ENCODE measurements around the gene ZNF695.
"Not testable (repeated sequence)": the region's sequence is repeated elsewhere in the genome, so short reads cannot be mapped to it uniquely, and the experiment has no call there.

The ZNF695 gene

GRCh38 chr1:247007511-247008405, at the start of gene ZNF695:
Gene ZNF695, minus strand, starts transcription at chr1:247008057. Its CDS starts 149 bp downstream, at chr1:247007908.
- in situ Hi-C loops (cut with MboI; ENCODE audit: low pct_unique_long_range_greater_than_20kb, low sequenced_read_pairs), result no loop called here
- peak; percentile 98 for DNase-seq

- in situ Hi-C loops (cut with MboI; ENCODE audit: low pct_unique_long_range_greater_than_20kb, low sequenced_read_pairs), result no loop called here
- DNase-seq, result no peak
Measured at GRCh38 chr1:247056071-247056470, 48.2 kb upstream of the ZNF695 start.

- in situ Hi-C loops (cut with MboI; ENCODE audit: low pct_unique_long_range_greater_than_20kb, low sequenced_read_pairs), result no loop called here
- DNase-seq, result peak; percentile 31
Measured at GRCh38 chr1:247054992-247055415, 47.1 kb upstream of the ZNF695 start.

- in situ Hi-C loops (cut with MboI; ENCODE audit: low pct_unique_long_range_greater_than_20kb, low sequenced_read_pairs), result no loop called here
- DNase-seq, result no peak
Measured at GRCh38 chr1:247047702-247048101, 39.8 kb upstream of the ZNF695 start.

GRCh38 chr1:247047260-247047659, 39.4 kb upstream of the ZNF695 start:
- DNase-seq, result no peak
- in situ Hi-C loops (cut with MboI; ENCODE audit: low pct_unique_long_range_greater_than_20kb, low sequenced_read_pairs), result no loop called here

- in situ Hi-C loops (cut with MboI; ENCODE audit: low pct_unique_long_range_greater_than_20kb, low sequenced_read_pairs), result no loop called here
- DNase-seq, result no peak
Measured at GRCh38 chr1:247043406-247043805, 35.5 kb upstream of the ZNF695 start.

- in situ Hi-C loops (cut with MboI; ENCODE audit: low pct_unique_long_range_greater_than_20kb, low sequenced_read_pairs), result no loop called here
Measured at GRCh38 chr1:247037511-247038320, 29.9 kb upstream of the ZNF695 start.

GRCh38 chr1:247032306-247032705, 24.4 kb upstream of the ZNF695 start:
- in situ Hi-C loops (cut with MboI; ENCODE audit: low pct_unique_long_range_greater_than_20kb, low sequenced_read_pairs); DNase-seq: not testable (repeated sequence)

More at GRCh38 chr1:247037511-247038320, 29.9 kb upstream of the ZNF695 start:
- DNase-seq, result no peak

- in situ Hi-C loops (cut with MboI; ENCODE audit: low pct_unique_long_range_greater_than_20kb, low sequenced_read_pairs), result not testable (repeated sequence)
Measured at GRCh38 chr1:247024658-247025057, 16.8 kb upstream of the ZNF695 start.

GRCh38 chr1:247013391-247013790, 5.5 kb upstream of the ZNF695 start:
- in situ Hi-C loops (cut with MboI; ENCODE audit: low pct_unique_long_range_greater_than_20kb, low sequenced_read_pairs), result no loop called here

More at GRCh38 chr1:247024658-247025057, 16.8 kb upstream of the ZNF695 start:
- not testable (repeated sequence) for DNase-seq

GRCh38 chr1:247008406-247008799, 546 bp upstream of the ZNF695 start:
- no peak for DNase-seq
- in situ Hi-C loops (cut with MboI; ENCODE audit: low pct_unique_long_range_greater_than_20kb, low sequenced_read_pairs), result no loop called here

More at GRCh38 chr1:247013391-247013790, 5.5 kb upstream of the ZNF695 start:
- no peak for DNase-seq

- DNase-seq; in situ Hi-C loops (cut with MboI; ENCODE audit: low pct_unique_long_range_greater_than_20kb, low sequenced_read_pairs): not testable (repeated sequence)
Measured at GRCh38 chr1:247004081-247004480, 3.8 kb downstream of the ZNF695 start.

- in situ Hi-C loops (cut with MboI; ENCODE audit: low pct_unique_long_range_greater_than_20kb, low sequenced_read_pairs), result no loop called here
- no peak for DNase-seq
Measured at GRCh38 chr1:246989901-246990300, 18.0 kb downstream of the ZNF695 start.

- no peak for DNase-seq
- in situ Hi-C loops (cut with MboI; ENCODE audit: low pct_unique_long_range_greater_than_20kb, low sequenced_read_pairs), result no loop called here
Measured at GRCh38 chr1:246988316-246988715, 19.5 kb downstream of the ZNF695 start.

- DNase-seq, result peak; percentile 26
- in situ Hi-C loops (cut with MboI; ENCODE audit: low pct_unique_long_range_greater_than_20kb, low sequenced_read_pairs), result no loop called here
Measured at GRCh38 chr1:246987083-246987690, 20.7 kb downstream of the ZNF695 start.

GRCh38 chr1:246978785-246979184, 29.1 kb downstream of the ZNF695 start:
- DNase-seq, result no peak
- in situ Hi-C loops (cut with MboI; ENCODE audit: low pct_unique_long_range_greater_than_20kb, low sequenced_read_pairs), result no loop called here

GRCh38 chr1:246978281-246978680, 29.6 kb downstream of the ZNF695 start:
- in situ Hi-C loops (cut with MboI; ENCODE audit: low pct_unique_long_range_greater_than_20kb, low sequenced_read_pairs), result no loop called here
- no peak for DNase-seq

- in situ Hi-C loops (cut with MboI; ENCODE audit: low pct_unique_long_range_greater_than_20kb, low sequenced_read_pairs), result no loop called here
- DNase-seq, result no peak
Measured at GRCh38 chr1:246971969-246972368, 35.9 kb downstream of the ZNF695 start.

- peak; percentile 28 for DNase-seq
- in situ Hi-C loops (cut with MboI; ENCODE audit: low pct_unique_long_range_greater_than_20kb, low sequenced_read_pairs), result no loop called here
Measured at GRCh38 chr1:246971090-246971721, 36.7 kb downstream of the ZNF695 start.
